Measurements from ENCODE around the gene EYA2.

- TF ChIP-seq LEF1 (IDR thresholded peaks at IDR 0.05; ENCODE audit: borderline replicate concordance) (no peak), BHLHE40 (IDR thresholded peaks at IDR 0.05; ENCODE audit: borderline replicate concordance) (no peak), ELF4 (IDR thresholded peaks at IDR 0.05) (no peak), FOXM1 (IDR thresholded peaks at IDR 0.05; ENCODE audit: borderline replicate concordance) (no peak), ZNF384 (IDR thresholded peaks at IDR 0.05) (no peak), TARDBP (IDR thresholded peaks at IDR 0.05) (no peak), ARNT (IDR thresholded peaks at IDR 0.05) (no peak), NFRKB (IDR thresholded peaks at IDR 0.05) (no peak), FOXA1 (IDR thresholded peaks at IDR 0.05) (no peak), HDGF (IDR thresholded peaks at IDR 0.05; ENCODE audit: borderline replicate concordance) (no peak), CTBP1 (IDR thresholded peaks at IDR 0.05; ENCODE audit: borderline replicate concordance) (no peak)
Measured at GRCh38 chr20:46945465-46945864, 50.8 kb downstream of the EYA2 start.

Data from HEK293T (cell line).